PC-9 (cell line): Measurements from ENCODE around the gene P2RX5. TPM values are rescaled to one million over a fixed set of nuclear protein-coding genes. Genes with fewer than 3 reads are reported as not detected.

Experiments used
- BruUV-seq: library from RNA; stranded (reverse); fragments of 400-500 nt; replicated peaks from 2 replicates; lab custom pipeline; 2021; lab: Mats Ljungman, UMichigan
- CTCF ChIA-PET: fragments of 300-600 bp; sonication (Branson Sonifier 250); formaldehyde crosslinking; loops from one replicate; lab custom pipeline; 2022; ENCODE audit warnings: antibody characterized with exemption; lab: Charles Lee
- POLR2A ChIA-PET: fragments of 300-600 bp; sonication (Branson Sonifier 250); formaldehyde crosslinking; loops from one replicate; lab custom pipeline; 2022; ENCODE audit warnings: antibody characterized with exemption; ENCODE audit not compliant: unreplicated experiment; lab: Charles Lee
- DNase-seq, 2 experiments: peaks; one replicate each; pipeline versions ENCODE4 v3.0.0 to v3.0.0-alpha.2; 2015 to 2022; ENCODE audit warnings: mixed read lengths in 1 of 2
- H2AFZ ChIP-seq: fragments of 200-600 bp; sonication (generic); 2 replicates; pipeline ENCODE4 v1.8.1; 2017; ENCODE audit warnings: antibody characterized with exemption
- H3F3A ChIP-seq: fragments of 200-600 bp; sonication (generic); 2 replicates; pipeline ENCODE4 v1.8.1; 2017; ENCODE audit warnings: antibody characterized with exemption, mild to moderate bottlenecking, low read depth; ENCODE audit not compliant: insufficient read depth
- H3K27ac ChIP-seq: fragments of 200-600 bp; sonication (generic); 2 replicates; pipeline ENCODE4 v1.6.1; 2016; ENCODE audit warnings: mixed run types
- H3K27me3 ChIP-seq: fragments of 200-600 bp; sonication (generic); 2 replicates; pipeline ENCODE4 v1.6.1; 2016; ENCODE audit warnings: low read depth, mixed run types; ENCODE audit not compliant: insufficient read depth
- H3K36me3 ChIP-seq: fragments of 200-600 bp; sonication (generic); 2 replicates; pipeline ENCODE4 v1.6.1; 2016; ENCODE audit warnings: low read depth, mixed run types
- H3K4me1 ChIP-seq: fragments of 200-600 bp; sonication (generic); replicated peaks from 2 replicates; pipeline ENCODE4 v1.6.1; 2016; ENCODE audit warnings: mixed run types; ENCODE audit not compliant: insufficient read depth
- H3K4me2 ChIP-seq: fragments of 200-600 bp; sonication (generic); 2 replicates; pipeline ENCODE4 v1.6.1; 2017; ENCODE audit warnings: mixed run types
- H3K4me3 ChIP-seq: fragments of 200-600 bp; sonication (generic); 2 replicates; pipeline ENCODE4 v1.6.1; 2016; ENCODE audit warnings: mixed run types
- H3K79me2 ChIP-seq: fragments of 200-600 bp; sonication (generic); 2 replicates; pipeline ENCODE4 v1.6.1; 2017; ENCODE audit warnings: low read depth, mixed run types
- H3K9me2 ChIP-seq: fragments of 200-600 bp; sonication (generic); 2 replicates; pipeline ENCODE4 v1.8.1; 2017; ENCODE audit warnings: mild to moderate bottlenecking; ENCODE audit not compliant: insufficient read depth
- H3K9me3 ChIP-seq: fragments of 200-600 bp; sonication (generic); 2 replicates; pipeline ENCODE4 v1.8.1; 2016; ENCODE audit warnings: low read depth; ENCODE audit not compliant: insufficient read depth
- H4K20me1 ChIP-seq: fragments of 200-600 bp; sonication (generic); 2 replicates; pipeline ENCODE4 v1.8.1; 2017; ENCODE audit not compliant: insufficient read depth
- CTCF ChIP-seq: fragments of 200-600 bp; sonication (generic); conservative IDR thresholded peaks from 2 replicates; pipeline ENCODE4 v1.6.1; 2017; ENCODE audit warnings: mixed run types, antibody characterized with exemption, mild to moderate bottlenecking, moderate library complexity
- EZH2 ChIP-seq: fragments of 200-600 bp; sonication (generic); IDR thresholded peaks from 2 replicates; pipeline ENCODE4 v1.8.0; 2017; ENCODE audit warnings: antibody characterized with exemption, low read depth
- intact Hi-C: fragments of 100-400 bp; cut with micrococcal nuclease; formaldehyde crosslinking; loops from one replicate; pipeline ENCODE4 v1.10.0; 2022; ENCODE audit not compliant: unreplicated experiment
- total RNA-seq: library from RNA; stranded (reverse); gene quantifications from 2 replicates; pipeline ENCODE4 v1.2.3, GENCODE V29; 2021

The P2RX5 gene
- total RNA-seq, 1 experiment from 2014 or later = 18.3 TPM

- no TSS peak for BruUV-seq
- peaks cover 10% of the 10 kb centered on the region; the same call in 1 of the 2 replicates for H3F3A ChIP-seq
- no peaks in the 10 kb centered on the region; the same call in 1 of the 2 replicates for H4K20me1 ChIP-seq
- H3K9me3 ChIP-seq = no peaks in the 10 kb centered on the region
- H3K79me2 ChIP-seq = peaks cover 16% of the 10 kb centered on the region
- CTCF ChIA-PET = no interaction called here
- no peaks in the 10 kb centered on the region for H3K27me3 ChIP-seq
- no peak for DNase-seq
- no peak overlapping the region for H3K4me2 ChIP-seq
- no peak overlapping the region for H2AFZ ChIP-seq
- intact Hi-C loops = no loop called here
- H3K4me1 ChIP-seq = 0 out of 2 replicates have a peak, but pooled peaks cover 2% of the 10 kb centered on the region
- no peaks in the 10 kb centered on the region for H3K9me2 ChIP-seq
- POLR2A ChIA-PET = no interaction called here
- H3K4me3 ChIP-seq = no peak overlapping the region
- H3K27ac ChIP-seq = no peak overlapping the region
- H3K36me3 ChIP-seq = no peaks in the 10 kb centered on the region
- TF ChIP-seq CTCF (no peak), EZH2 (no peak)
Measured at GRCh38 chr17:3688852-3689261, 7.1 kb downstream of the P2RX5 start.

- H2AFZ ChIP-seq = no peak overlapping the region
Measured at GRCh38 chr17:3688027-3688553, 7.9 kb downstream of the P2RX5 start.

GRCh38 chr17:3685174-3685573 lies 10.8 kb downstream of the P2RX5 start:
- CTCF ChIA-PET = no interaction called here
- no peaks in the 10 kb centered on the region for H3K4me1 ChIP-seq
- H3K4me3 ChIP-seq = no peak overlapping the region
- no peaks in the 10 kb centered on the region for H3K27me3 ChIP-seq
- no peaks in the 10 kb centered on the region; the same call in 1 of the 2 replicates for H4K20me1 ChIP-seq
- H3K9me3 ChIP-seq = no peaks in the 10 kb centered on the region
- H2AFZ ChIP-seq = no peak overlapping the region
- intact Hi-C loops = no loop called here
- H3K79me2 ChIP-seq = no peaks in the 10 kb centered on the region
- no peaks in the 10 kb centered on the region for H3K36me3 ChIP-seq
- H3K9me2 ChIP-seq = no peaks in the 10 kb centered on the region
- no peak for TF ChIP-seq CTCF
- TF ChIP-seq EZH2 = no peak
- no peaks in the 10 kb centered on the region for H3F3A ChIP-seq
- no peak overlapping the region for H3K4me2 ChIP-seq
- H3K27ac ChIP-seq = no peak overlapping the region
- no TSS peak for BruUV-seq
- POLR2A ChIA-PET = no interaction called here
- no peak for DNase-seq

More at GRCh38 chr17:3688027-3688553, 7.9 kb downstream of the P2RX5 start:
- intact Hi-C loops = no loop called here
- TF ChIP-seq EZH2 (no peak), CTCF (no peak)
- POLR2A ChIA-PET = no interaction called here
- Histone ChIP-seq H3K4me1 (no peaks in the 10 kb centered on the region), H3K79me2 (peaks cover 10% of the 10 kb centered on the region), H4K20me1 (no peaks in the 10 kb centered on the region; the same call in 1 of the 2 replicates), H3K36me3 (no peaks in the 10 kb centered on the region), H3K9me2 (no peaks in the 10 kb centered on the region), H3K4me2 (no peak overlapping the region), H3K27me3 (no peaks in the 10 kb centered on the region), H3K27ac (no peak overlapping the region), H3F3A (peaks cover 6% of the 10 kb centered on the region; the same call in 1 of the 2 replicates), H3K4me3 (no peak overlapping the region), H3K9me3 (no peaks in the 10 kb centered on the region)
- BruUV-seq = no TSS peak
- CTCF ChIA-PET = no interaction called here
- DNase-seq = no peak
